Heart left ventricle (tissue), 13 donors: ENCODE measurements around the gene MPO.

Experiments
- POLR2A ChIP-seq, 2 donors: fragments of 450-650 bp; IDR thresholded peaks; one replicate each; pipeline ENCODE4 v1.6.1; 2017; ENCODE audit warnings: antibody characterized with exemption in 2 of 2, mild to moderate bottlenecking in 2 of 2, moderate library complexity in 2 of 2
- TF ChIP-seq, protein P1 (sequence below), 12 donors: fragments of 200-600 bp; sonication (generic) in 4 of 12; IDR thresholded peaks; one replicate each; pipeline versions ENCODE4 v1.5.0 to v1.8.0; 2018 to 2022; ENCODE audit warnings: antibody characterized with exemption in 12 of 12, mild to moderate bottlenecking in 5 of 12
- donor health status: ischemic (EF 13 %, LVEDD 7.1; RV severe dilation, severe dysfunction).
- donor health status: DM: no; HTN: yes; CAD: no.
- donor health status: DM: no; HTN: no; CAD: no.
- donor health status: ischemic (EF 25% LVEDD 6.9; RV normal size, moderate dysfunction).
- donor health status: ischemic (EF 25% LVEDD 5.7; RV mildly dilated, moderate dysfunction).
- donor health status: ischemic (EF 35%, LVEDD 5.7; RV mildly dilated, moderate dysfunction).
- donor health status: nonischemic (EF 11% LVEDD 7.7; RV severe dilation, severe dysfunction).
- donor health status: DM: yes; HTN: yes; CAD: no.
- donor health status: PGD.
- donor health status: ischemic (EF 29% LVEDD 5.4; RV normal size, mild dysfunction).
- donor health status: nonischemic (EF 23%, LVEDD 6.1; RV moderate dilation, normal function).

DNA sequence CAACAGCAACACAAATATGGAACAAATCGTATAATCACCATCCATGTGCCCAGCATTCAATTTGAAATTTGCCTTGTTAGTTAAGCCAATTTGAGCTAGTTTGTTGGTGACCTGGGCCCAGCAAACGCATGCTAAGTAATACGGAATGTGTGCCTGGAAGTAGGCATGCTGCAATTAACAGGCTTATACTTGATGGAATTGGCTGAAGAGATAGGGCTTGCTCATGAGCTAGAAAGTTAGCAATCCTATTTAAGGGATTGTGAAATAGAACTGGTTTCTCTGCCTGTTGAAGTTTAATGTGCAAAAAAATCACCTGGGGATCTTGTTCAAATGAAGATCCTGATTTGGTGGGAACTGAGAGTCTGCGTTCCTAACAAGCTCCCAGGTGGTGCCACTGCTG, 50.9 kb downstream of the MPO start:
- TF ChIP-seq, protein P1, sequence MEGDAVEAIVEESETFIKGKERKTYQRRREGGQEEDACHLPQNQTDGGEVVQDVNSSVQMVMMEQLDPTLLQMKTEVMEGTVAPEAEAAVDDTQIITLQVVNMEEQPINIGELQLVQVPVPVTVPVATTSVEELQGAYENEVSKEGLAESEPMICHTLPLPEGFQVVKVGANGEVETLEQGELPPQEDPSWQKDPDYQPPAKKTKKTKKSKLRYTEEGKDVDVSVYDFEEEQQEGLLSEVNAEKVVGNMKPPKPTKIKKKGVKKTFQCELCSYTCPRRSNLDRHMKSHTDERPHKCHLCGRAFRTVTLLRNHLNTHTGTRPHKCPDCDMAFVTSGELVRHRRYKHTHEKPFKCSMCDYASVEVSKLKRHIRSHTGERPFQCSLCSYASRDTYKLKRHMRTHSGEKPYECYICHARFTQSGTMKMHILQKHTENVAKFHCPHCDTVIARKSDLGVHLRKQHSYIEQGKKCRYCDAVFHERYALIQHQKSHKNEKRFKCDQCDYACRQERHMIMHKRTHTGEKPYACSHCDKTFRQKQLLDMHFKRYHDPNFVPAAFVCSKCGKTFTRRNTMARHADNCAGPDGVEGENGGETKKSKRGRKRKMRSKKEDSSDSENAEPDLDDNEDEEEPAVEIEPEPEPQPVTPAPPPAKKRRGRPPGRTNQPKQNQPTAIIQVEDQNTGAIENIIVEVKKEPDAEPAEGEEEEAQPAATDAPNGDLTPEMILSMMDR (IDR thresholded peaks at IDR 0.05): no peak
- no peak for TF ChIP-seq POLR2A (IDR thresholded peaks at IDR 0.05)
